ENCODE measurements around the gene MED25.

GRCh38 chr19:49823472-49823871 lies 5.4 kb downstream of the MED25 start:
- TF ChIP-seq RAD21 (IDR thresholded peaks at IDR 0.05; ENCODE audit: low read depth), result no peak
- no peak for TF ChIP-seq MAX (IDR thresholded peaks at IDR 0.05)
- TF ChIP-seq CEBPB (IDR thresholded peaks at IDR 0.05), result no peak
- TF ChIP-seq EGR1 (IDR thresholded peaks at IDR 0.05), result no peak
- TF ChIP-seq YY1 (IDR thresholded peaks at IDR 0.05; ENCODE audit: low read depth), result no peak
- no peak for TF ChIP-seq REST (IDR thresholded peaks at IDR 0.05; ENCODE audit: low read depth)
- TF ChIP-seq TCF12 (IDR thresholded peaks at IDR 0.05; ENCODE audit: low read depth), result no peak
- no peak for TF ChIP-seq FOXM1 (IDR thresholded peaks at IDR 0.05; ENCODE audit: borderline replicate concordance, low read depth)
- no peak for TF ChIP-seq EP300 (IDR thresholded peaks at IDR 0.05; ENCODE audit: borderline replicate concordance)
- no peak for TF ChIP-seq TAF1 (IDR thresholded peaks at IDR 0.05; ENCODE audit: low read depth)

Data from Ishikawa (cell line).